IMR-90 (cell line): ENCODE data around the gene PLA2G4D. TPM values are rescaled to one million over a fixed set of nuclear protein-coding genes. Genes with fewer than 3 reads are reported as not detected.

ENCODE experiments used
- ATAC-seq: fragments of 200-7000 bp; cut with Tn5 transposase; 2 replicates; pipeline ENCODE4 v1.9.1; 2020; ENCODE audit warnings: low read depth, mild to moderate bottlenecking, moderate library complexity
- BruUV-seq: library from RNA; stranded (reverse); fragments of 400-500 nt; replicated peaks from 2 replicates; lab custom pipeline; 2021; lab: Mats Ljungman, UMichigan
- CTCF ChIA-PET: fragments of 300-600 bp; formaldehyde crosslinking; extraction: SDS; loops from one replicate; lab custom pipeline; 2021; ENCODE audit warnings: antibody characterized with exemption; lab: Yijun Ruan, JAX
- POLR2A ChIA-PET: fragments of 300-600 bp; sonication (Branson Sonifier 250); formaldehyde crosslinking; loops from one replicate; lab custom pipeline; 2022; ENCODE audit warnings: antibody characterized with exemption; ENCODE audit not compliant: unreplicated experiment; lab: Charles Lee
- DNase-seq: peaks from one replicate; pipeline ENCODE4 v3.0.0; 2013
- H2AFZ ChIP-seq: replicated peaks from 2 replicates; pipeline ENCODE3; 2013; ENCODE audit warnings: low read length, mild to moderate bottlenecking; ENCODE audit not compliant: poor library complexity
- H2AK5ac ChIP-seq: 2 replicates; pipeline ENCODE4 v1.6.1; 2013; ENCODE audit warnings: low read depth, low read length, inconsistent platforms
- H2AK9ac ChIP-seq: replicated peaks from 2 replicates; pipeline ENCODE3; 2013; ENCODE audit warnings: mild to moderate bottlenecking, low read depth, low read length, moderate library complexity; ENCODE audit not compliant: poor library complexity
- H2BK120ac ChIP-seq: 2 replicates; pipeline ENCODE4 v1.6.1; 2013; ENCODE audit warnings: low read depth, low read length, inconsistent platforms
- H2BK15ac ChIP-seq: 3 replicates; pipeline ENCODE4 v1.6.1; 2013; ENCODE audit warnings: low read depth, low read length, inconsistent platforms
- H2BK20ac ChIP-seq: 2 replicates; pipeline ENCODE4 v1.6.1; 2013; ENCODE audit warnings: low read depth, mild to moderate bottlenecking, inconsistent platforms, low read length, moderate library complexity
- H2BK5ac ChIP-seq: 2 replicates; pipeline ENCODE4 v1.6.1; 2013; ENCODE audit warnings: mild to moderate bottlenecking, low read depth, low read length, inconsistent platforms; ENCODE audit not compliant: poor library complexity, severe bottlenecking
- H3K14ac ChIP-seq: replicated peaks from 2 replicates; pipeline ENCODE4 v1.6.1; 2013; ENCODE audit warnings: low read depth, low read length, inconsistent platforms
- H3K18ac ChIP-seq: 2 replicates; pipeline ENCODE4 v1.6.1; 2013; ENCODE audit warnings: low read depth, low read length, control low read depth
- H3K23ac ChIP-seq: 2 replicates; pipeline ENCODE4 v1.6.1; 2013; ENCODE audit warnings: low read depth, low read length, inconsistent platforms
- H3K27ac ChIP-seq: 2 replicates; pipeline ENCODE4 v1.5.1; 2013; ENCODE audit warnings: mild to moderate bottlenecking, control low read depth, low read length; ENCODE audit not compliant: insufficient read depth
- H3K27me3 ChIP-seq: 2 replicates; pipeline ENCODE4 v1.6.1; 2013; ENCODE audit warnings: low read length; ENCODE audit not compliant: control insufficient read depth, insufficient read depth
- H3K36me3 ChIP-seq: 2 replicates; pipeline ENCODE4 v1.6.1; 2013; ENCODE audit warnings: low read length, mixed read lengths; ENCODE audit not compliant: control insufficient read depth, insufficient read depth
- H3K4ac ChIP-seq: 2 replicates; pipeline ENCODE4 v1.6.1; 2013; ENCODE audit warnings: low read depth, low read length, inconsistent platforms
- H3K4me1 ChIP-seq: 2 replicates; pipeline ENCODE4 v1.6.1; 2013; ENCODE audit warnings: low read length, mixed read lengths; ENCODE audit not compliant: control insufficient read depth, insufficient read depth
- H3K4me2 ChIP-seq: 2 replicates; pipeline ENCODE4 v1.6.1; 2013; ENCODE audit warnings: low read depth, mild to moderate bottlenecking, control low read depth, low read length, moderate library complexity
- H3K4me3 ChIP-seq: 2 replicates; pipeline ENCODE4 v1.5.1; 2013; ENCODE audit warnings: low read depth, mild to moderate bottlenecking, control low read depth, low read length, moderate library complexity; ENCODE audit not compliant: insufficient read depth
- H3K56ac ChIP-seq: 2 replicates; pipeline ENCODE4 v1.6.1; 2013; ENCODE audit warnings: low read length, inconsistent platforms; ENCODE audit not compliant: insufficient read depth; ENCODE audit errors: extremely low read depth
- H3K79me1 ChIP-seq, 2 experiments: 2 replicates each; pipeline ENCODE4 v1.6.1; 2013; ENCODE audit warnings: low read length in 2 of 2, inconsistent platforms in 1 of 2, low read depth in 1 of 2
- H3K9ac ChIP-seq: 2 replicates; pipeline ENCODE4 v1.6.1; 2013; ENCODE audit warnings: low read depth, low read length, control low read depth
- H3K9me1 ChIP-seq: 2 replicates; pipeline ENCODE4 v1.6.1; 2013; ENCODE audit warnings: low read length, inconsistent platforms; ENCODE audit not compliant: insufficient read depth
- H3K9me3 ChIP-seq: 2 replicates; pipeline ENCODE4 v1.6.1; 2013; ENCODE audit warnings: low read length; ENCODE audit not compliant: control insufficient read depth, insufficient read depth
- H4K20me1 ChIP-seq: 2 replicates; pipeline ENCODE4 v1.6.1; 2013; ENCODE audit warnings: low read length, inconsistent platforms; ENCODE audit not compliant: insufficient read depth
- H4K5ac ChIP-seq: 2 replicates; pipeline ENCODE4 v1.6.1; 2013; ENCODE audit warnings: mild to moderate bottlenecking, low read depth, low read length, control low read depth
- H4K8ac ChIP-seq, 2 experiments: 2 replicates each; pipeline ENCODE4 v1.6.1; 2013; ENCODE audit warnings: low read depth in 2 of 2, low read length in 2 of 2, control low read depth in 1 of 2, inconsistent platforms in 1 of 2
- H4K91ac ChIP-seq: 2 replicates; pipeline ENCODE4 v1.6.1; 2013; ENCODE audit warnings: low read depth, low read length, inconsistent platforms; ENCODE audit not compliant: insufficient read depth
- BHLHE40 ChIP-seq: fragments of 150-350 bp; IDR thresholded peaks from 2 replicates; pipeline ENCODE4 v1.6.1; 2016; ENCODE audit warnings: mild to moderate bottlenecking, low read depth, low read length
- CEBPB ChIP-seq: IDR thresholded peaks from 2 replicates; pipeline ENCODE4 v1.6.1; 2012; ENCODE audit warnings: low read depth, low read length, improper control_type of control experiment
- CHD1 ChIP-seq: IDR thresholded peaks from 2 replicates; pipeline ENCODE4 v1.6.1; 2012; ENCODE audit warnings: low read depth, low read length, improper control_type of control experiment
- CTCF ChIP-seq: conservative IDR thresholded peaks from 2 replicates; pipeline ENCODE4 v1.5.1; 2012; ENCODE audit warnings: mild to moderate bottlenecking, low read depth, low read length, improper control_type of control experiment
- ELK1 ChIP-seq: fragments of 150-350 bp; IDR thresholded peaks from 2 replicates; pipeline ENCODE4 v1.6.1; 2016; ENCODE audit warnings: low read depth, mild to moderate bottlenecking, low read length, moderate library complexity, borderline replicate concordance
- FOS ChIP-seq: fragments of 150-350 bp; IDR thresholded peaks from 2 replicates; pipeline ENCODE4 v1.6.1; 2016; ENCODE audit warnings: low read depth, low read length
- MAFK ChIP-seq: IDR thresholded peaks from 2 replicates; pipeline ENCODE4 v1.6.1; 2012; ENCODE audit warnings: low read depth, low read length, improper control_type of control experiment
- MAZ ChIP-seq: IDR thresholded peaks from 2 replicates; pipeline ENCODE4 v1.6.1; 2012; ENCODE audit warnings: low read depth, mild to moderate bottlenecking, low read length, improper control_type of control experiment, moderate library complexity, borderline replicate concordance
- MXI1 ChIP-seq: IDR thresholded peaks from 2 replicates; pipeline ENCODE4 v1.6.1; 2012; ENCODE audit warnings: low read depth, mild to moderate bottlenecking, low read length, moderate library complexity, borderline replicate concordance
- NFE2L2 ChIP-seq: fragments of 150-350 bp; IDR thresholded peaks from 2 replicates; pipeline ENCODE4 v1.6.1; 2016; ENCODE audit warnings: low read depth, mild to moderate bottlenecking, low read length
- POLR2A ChIP-seq: IDR thresholded peaks from 2 replicates; pipeline ENCODE4 v1.6.1; 2012; ENCODE audit warnings: mild to moderate bottlenecking, low read depth, low read length
- RAD21 ChIP-seq: IDR thresholded peaks from 2 replicates; pipeline ENCODE4 v1.6.1; 2012; ENCODE audit warnings: low read length, improper control_type of control experiment
- RCOR1 ChIP-seq: IDR thresholded peaks from 2 replicates; pipeline ENCODE4 v1.6.1; 2012; ENCODE audit warnings: mild to moderate bottlenecking, low read length, improper control_type of control experiment; ENCODE audit not compliant: insufficient replicate concordance
- RFX5 ChIP-seq: IDR thresholded peaks from 2 replicates; pipeline ENCODE4 v1.8.0; 2012; ENCODE audit warnings: low read depth, mild to moderate bottlenecking, low read length, moderate library complexity
- SMC3 ChIP-seq: fragments of 150-350 bp; IDR thresholded peaks from 2 replicates; pipeline ENCODE4 v1.6.1; 2016; ENCODE audit warnings: low read depth, mild to moderate bottlenecking, antibody characterized with exemption, low read length, moderate library complexity
- WGBS, 2 experiments: methylation state at CpG; one replicate each; pipeline versions ENCODE4 v1.1.5 to v1.1.7; 2013; ENCODE audit warnings: missing lambda C conversion rate in 2 of 2; ENCODE audit not compliant: insufficient read length in 1 of 2; ENCODE audit errors: extremely low coverage in 2 of 2; 5-methylcytosine and 5-hydroxymethylcytosine counted together
- dilution Hi-C: fragments of 300-500 bp; cut with HindIII; formaldehyde crosslinking; loops from one replicate; pipeline ENCODE4 v1.14.3; 2018; ENCODE audit warnings: low sequenced_read_pairs; ENCODE audit not compliant: unreplicated experiment
- in situ Hi-C: fragments of 300-500 bp; cut with MboI; formaldehyde crosslinking; loops from 3 replicates; pipeline ENCODE4 v1.14.3; 2019; ENCODE audit warnings: low sequenced_read_pairs, inconsistent platforms, mixed read lengths
- intact Hi-C: fragments of 100-400 bp; cut with micrococcal nuclease; formaldehyde crosslinking; loops from 2 replicates; pipeline ENCODE4 v1.10.0; 2022
- polyA plus RNA-seq, 3 experiments: library from polyadenylated mRNA; depleted of rRNA; stranded (reverse); fragments of >200 nt; gene quantifications; 2 replicates each; pipeline ENCODE4 v1.2.3, GENCODE V29; 2012; ENCODE audit warnings: low replicate concordance in 1 of 3
- total RNA-seq: library from RNA; depleted of rRNA; stranded (reverse); fragments of >200 nt; gene quantifications from 2 replicates; pipeline ENCODE4 v1.2.3, GENCODE V29; 2012
- TF ChIP-seq, protein P1 (sequence below): fragments of 150-350 bp; IDR thresholded peaks from 2 replicates; pipeline ENCODE4 v1.6.1; 2017; ENCODE audit warnings: mild to moderate bottlenecking, antibody characterized with exemption, low read length, low read depth

Gene PLA2G4D
- total and polyA plus RNA-seq, 2 of the 4 experiments (the other 2 are of a cell fraction) = not detected

- H3K18ac ChIP-seq = no peak overlapping the region
- CTCF ChIA-PET = interaction anchor here (0.6 to 0.7 kb wide), 2 partner anchors 9 to 296 kb away, joined by 6 to 9 read pairs; no protein-coding TSS in a partner anchor
- dilution Hi-C loops (no loop called here), intact Hi-C loops (no loop called here), in situ Hi-C loops (no loop called here)
- 0 out of 2 replicates have a peak, but pooled peaks cover 2% of the 10 kb centered on the region for H3K9me1 ChIP-seq
- no peak overlapping the region for H2AK5ac ChIP-seq
- WGBS, 2 experiments = no CpG with 5 or more reads among the region's 5 CpGs
- H3K27ac ChIP-seq = no peak overlapping the region
- H3K4ac ChIP-seq = no peak overlapping the region
- ATAC-seq (no peak), DNase-seq (no peak)
- POLR2A ChIA-PET = no interaction called here
- H3K27me3 ChIP-seq = peaks cover 45% of the 10 kb centered on the region
- BruUV-seq = no TSS peak
- peaks cover 3% of the 10 kb centered on the region; the same call in 1 of the 2 replicates for H3K9me3 ChIP-seq
- H3K79me1 ChIP-seq = no peaks in the 10 kb centered on the region
- no peak overlapping the region for H2BK15ac ChIP-seq
- H2BK20ac ChIP-seq = no peak overlapping the region
- no peak overlapping the region for H3K14ac ChIP-seq
- H2AK9ac ChIP-seq = no peak overlapping the region
- no peak overlapping the region for H4K91ac ChIP-seq
- no peak overlapping the region for H4K5ac ChIP-seq
- H3K4me3 ChIP-seq = no peak overlapping the region
- no peak overlapping the region for H4K8ac ChIP-seq
- H2BK120ac ChIP-seq = no peak overlapping the region
- no peak overlapping the region for H3K9ac ChIP-seq
- H4K20me1 ChIP-seq = no peaks in the 10 kb centered on the region
- H2BK5ac ChIP-seq = no peak overlapping the region
- no peak overlapping the region for H3K4me2 ChIP-seq
- no peaks in the 10 kb centered on the region for H3K4me1 ChIP-seq
- no peak overlapping the region for H3K56ac ChIP-seq
- TF ChIP-seq MAFK (no peak), ELK1 (no peak), POLR2A (no peak), FOS (no peak), RCOR1 (no peak), CTCF (no peak), RAD21 (no peak), MXI1 (no peak), RFX5 (no peak), SMC3 (no peak), BHLHE40 (no peak), NFE2L2 (no peak), CEBPB (no peak), CHD1 (no peak), MAZ (no peak)
- TF ChIP-seq, protein P1, sequence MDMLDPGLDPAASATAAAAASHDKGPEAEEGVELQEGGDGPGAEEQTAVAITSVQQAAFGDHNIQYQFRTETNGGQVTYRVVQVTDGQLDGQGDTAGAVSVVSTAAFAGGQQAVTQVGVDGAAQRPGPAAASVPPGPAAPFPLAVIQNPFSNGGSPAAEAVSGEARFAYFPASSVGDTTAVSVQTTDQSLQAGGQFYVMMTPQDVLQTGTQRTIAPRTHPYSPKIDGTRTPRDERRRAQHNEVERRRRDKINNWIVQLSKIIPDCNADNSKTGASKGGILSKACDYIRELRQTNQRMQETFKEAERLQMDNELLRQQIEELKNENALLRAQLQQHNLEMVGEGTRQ = no peak
- H3K23ac ChIP-seq = no peak overlapping the region
- no peak overlapping the region for H2AFZ ChIP-seq
- no peaks in the 10 kb centered on the region for H3K36me3 ChIP-seq
Measured at GRCh38 chr15:42106288-42106687, 11.9 kb upstream of the PLA2G4D start.
